Measurements from ENCODE around the gene JRKL.
"Not testable (repeated sequence)": the region's sequence is repeated elsewhere in the genome, so short reads cannot be mapped to it uniquely, and the experiment has no call there.

The JRKL gene

GRCh38 chr11:96393753-96394348, 4.0 kb downstream of the JRKL start:
- Histone ChIP-seq H3K27me3 (replicated peaks; ENCODE audit: control insufficient read depth, insufficient read depth, low read length, poor library complexity, severe bottlenecking) (no peaks in the 10 kb centered on the region), H3K36me3 (ENCODE audit: control insufficient read depth, insufficient read depth, low read length) (no peaks in the 10 kb centered on the region), H3K4me3 (ENCODE audit: insufficient read depth, low read depth, low read length, poor library complexity, severe bottlenecking) (no peak overlapping the region), H3K9me3 (ENCODE audit: control insufficient read depth, low read length) (no peaks in the 10 kb centered on the region), H3K4me1 (ENCODE audit: control insufficient read depth, insufficient read depth, low read length, poor library complexity, severe bottlenecking) (peaks cover 7% of the 10 kb centered on the region), H3K27ac (ENCODE audit: insufficient read depth, low read length, poor library complexity, severe bottlenecking) (no peak overlapping the region)
- no peak for DNase-seq

GRCh38 chr11:96394773-96395172, 5.0 kb downstream of the JRKL start:
- Histone ChIP-seq H3K27me3 (replicated peaks; ENCODE audit: control insufficient read depth, insufficient read depth, low read length, poor library complexity, severe bottlenecking) (no peaks in the 10 kb centered on the region), H3K4me3 (ENCODE audit: insufficient read depth, low read depth, low read length, poor library complexity, severe bottlenecking) (no peak overlapping the region), H3K4me1 (ENCODE audit: control insufficient read depth, insufficient read depth, low read length, poor library complexity, severe bottlenecking) (peaks cover 7% of the 10 kb centered on the region), H3K27ac (ENCODE audit: insufficient read depth, low read length, poor library complexity, severe bottlenecking) (no peak overlapping the region), H3K36me3 (ENCODE audit: control insufficient read depth, insufficient read depth, low read length) (no peaks in the 10 kb centered on the region), H3K9me3 (ENCODE audit: control insufficient read depth, low read length) (no peaks in the 10 kb centered on the region)
- DNase-seq: no peak

GRCh38 chr11:96396637-96397036, 6.8 kb downstream of the JRKL start:
- Histone ChIP-seq H3K4me3 (ENCODE audit: insufficient read depth, low read depth, low read length, poor library complexity, severe bottlenecking) (no peak overlapping the region), H3K4me1 (ENCODE audit: control insufficient read depth, insufficient read depth, low read length, poor library complexity, severe bottlenecking) (no peaks in the 10 kb centered on the region), H3K27ac (ENCODE audit: insufficient read depth, low read length, poor library complexity, severe bottlenecking) (no peak overlapping the region), H3K27me3 (replicated peaks; ENCODE audit: control insufficient read depth, insufficient read depth, low read length, poor library complexity, severe bottlenecking) (no peaks in the 10 kb centered on the region), H3K36me3 (ENCODE audit: control insufficient read depth, insufficient read depth, low read length) (no peaks in the 10 kb centered on the region), H3K9me3 (ENCODE audit: control insufficient read depth, low read length) (no peaks in the 10 kb centered on the region)
- no peak for DNase-seq

- Histone ChIP-seq H3K27ac (ENCODE audit: insufficient read depth, low read length, poor library complexity, severe bottlenecking) (no peak overlapping the region), H3K27me3 (replicated peaks; ENCODE audit: control insufficient read depth, insufficient read depth, low read length, poor library complexity, severe bottlenecking) (no peaks in the 10 kb centered on the region), H3K9me3 (ENCODE audit: control insufficient read depth, low read length) (no peaks in the 10 kb centered on the region), H3K4me1 (ENCODE audit: control insufficient read depth, insufficient read depth, low read length, poor library complexity, severe bottlenecking) (no peaks in the 10 kb centered on the region), H3K4me3 (ENCODE audit: insufficient read depth, low read depth, low read length, poor library complexity, severe bottlenecking) (no peak overlapping the region), H3K36me3 (ENCODE audit: control insufficient read depth, insufficient read depth, low read length) (no peaks in the 10 kb centered on the region)
- DNase-seq: no peak
These were observed 8.1 kb downstream of the JRKL start for GRCh38 chr11:96397863-96398262.

GRCh38 chr11:96400697-96401096, 10.9 kb downstream of the JRKL start:
- H3K36me3 ChIP-seq (ENCODE audit: control insufficient read depth, insufficient read depth, low read length): no peaks in the 10 kb centered on the region
- DNase-seq: no peak
- H3K27ac ChIP-seq (ENCODE audit: insufficient read depth, low read length, poor library complexity, severe bottlenecking): no peak overlapping the region
- no peak overlapping the region for H3K4me3 ChIP-seq (ENCODE audit: insufficient read depth, low read depth, low read length, poor library complexity, severe bottlenecking)
- H3K9me3 ChIP-seq (ENCODE audit: control insufficient read depth, low read length): no peaks in the 10 kb centered on the region
- H3K4me1 ChIP-seq (ENCODE audit: control insufficient read depth, insufficient read depth, low read length, poor library complexity, severe bottlenecking): no peaks in the 10 kb centered on the region
- no peaks in the 10 kb centered on the region for H3K27me3 ChIP-seq (replicated peaks; ENCODE audit: control insufficient read depth, insufficient read depth, low read length, poor library complexity, severe bottlenecking)

GRCh38 chr11:96411412-96411811, 21.6 kb downstream of the JRKL start:
- not testable (repeated sequence) for H3K9me3 ChIP-seq (ENCODE audit: control insufficient read depth, low read length)

GRCh38 chr11:96412761-96413381, 23.1 kb downstream of the JRKL start:
- Histone ChIP-seq H3K4me1 (ENCODE audit: control insufficient read depth, insufficient read depth, low read length, poor library complexity, severe bottlenecking) (no peaks in the 10 kb centered on the region), H3K4me3 (ENCODE audit: insufficient read depth, low read depth, low read length, poor library complexity, severe bottlenecking) (no peak overlapping the region), H3K27me3 (replicated peaks; ENCODE audit: control insufficient read depth, insufficient read depth, low read length, poor library complexity, severe bottlenecking) (no peaks in the 10 kb centered on the region), H3K36me3 (ENCODE audit: control insufficient read depth, insufficient read depth, low read length) (no peaks in the 10 kb centered on the region), H3K27ac (ENCODE audit: insufficient read depth, low read length, poor library complexity, severe bottlenecking) (no peak overlapping the region), H3K9me3 (ENCODE audit: control insufficient read depth, low read length) (no peaks in the 10 kb centered on the region)
- no peak for DNase-seq

More at GRCh38 chr11:96411412-96411811, 21.6 kb downstream of the JRKL start:
- not testable (repeated sequence) for H3K4me1 ChIP-seq (ENCODE audit: control insufficient read depth, insufficient read depth, low read length, poor library complexity, severe bottlenecking); H3K27ac ChIP-seq (ENCODE audit: insufficient read depth, low read length, poor library complexity, severe bottlenecking); DNase-seq; H3K4me3 ChIP-seq (ENCODE audit: insufficient read depth, low read depth, low read length, poor library complexity, severe bottlenecking); H3K27me3 ChIP-seq (replicated peaks; ENCODE audit: control insufficient read depth, insufficient read depth, low read length, poor library complexity, severe bottlenecking); H3K36me3 ChIP-seq (ENCODE audit: control insufficient read depth, insufficient read depth, low read length)

GRCh38 chr11:96413408-96413807, 23.6 kb downstream of the JRKL start:
- DNase-seq: no peak
- H3K9me3 ChIP-seq (ENCODE audit: control insufficient read depth, low read length): no peaks in the 10 kb centered on the region
- H3K4me1 ChIP-seq (ENCODE audit: control insufficient read depth, insufficient read depth, low read length, poor library complexity, severe bottlenecking): no peaks in the 10 kb centered on the region
- no peak overlapping the region for H3K27ac ChIP-seq (ENCODE audit: insufficient read depth, low read length, poor library complexity, severe bottlenecking)
- H3K36me3 ChIP-seq (ENCODE audit: control insufficient read depth, insufficient read depth, low read length): no peaks in the 10 kb centered on the region
- no peaks in the 10 kb centered on the region for H3K27me3 ChIP-seq (replicated peaks; ENCODE audit: control insufficient read depth, insufficient read depth, low read length, poor library complexity, severe bottlenecking)
- no peak overlapping the region for H3K4me3 ChIP-seq (ENCODE audit: insufficient read depth, low read depth, low read length, poor library complexity, severe bottlenecking)

- Histone ChIP-seq H3K27ac (ENCODE audit: insufficient read depth, low read length, poor library complexity, severe bottlenecking) (no peak overlapping the region), H3K4me3 (ENCODE audit: insufficient read depth, low read depth, low read length, poor library complexity, severe bottlenecking) (no peak overlapping the region), H3K9me3 (ENCODE audit: control insufficient read depth, low read length) (no peaks in the 10 kb centered on the region), H3K36me3 (ENCODE audit: control insufficient read depth, insufficient read depth, low read length) (no peaks in the 10 kb centered on the region), H3K4me1 (ENCODE audit: control insufficient read depth, insufficient read depth, low read length, poor library complexity, severe bottlenecking) (no peaks in the 10 kb centered on the region), H3K27me3 (replicated peaks; ENCODE audit: control insufficient read depth, insufficient read depth, low read length, poor library complexity, severe bottlenecking) (no peaks in the 10 kb centered on the region)
- no peak for DNase-seq
These were observed 34.9 kb downstream of the JRKL start for GRCh38 chr11:96424693-96425092.

- no peaks in the 10 kb centered on the region for H3K4me1 ChIP-seq (ENCODE audit: control insufficient read depth, insufficient read depth, low read length, poor library complexity, severe bottlenecking)
These were observed 40.9 kb downstream of the JRKL start for GRCh38 chr11:96430668-96431067.

More at GRCh38 chr11:96430668-96431067, 40.9 kb downstream of the JRKL start:
- no peak overlapping the region for H3K4me3 ChIP-seq (ENCODE audit: insufficient read depth, low read depth, low read length, poor library complexity, severe bottlenecking)
- H3K9me3 ChIP-seq (ENCODE audit: control insufficient read depth, low read length): no peaks in the 10 kb centered on the region
- H3K36me3 ChIP-seq (ENCODE audit: control insufficient read depth, insufficient read depth, low read length): no peaks in the 10 kb centered on the region
- no peaks in the 10 kb centered on the region for H3K27me3 ChIP-seq (replicated peaks; ENCODE audit: control insufficient read depth, insufficient read depth, low read length, poor library complexity, severe bottlenecking)
- no peak overlapping the region for H3K27ac ChIP-seq (ENCODE audit: insufficient read depth, low read length, poor library complexity, severe bottlenecking)
- no peak for DNase-seq

Measured in effector memory CD4-positive, alpha-beta T cell (primary cell).